ENCODE measurements around the gene BEAN1.
"Not testable (repeated sequence)": the region's sequence is repeated elsewhere in the genome, so short reads cannot be mapped to it uniquely, and the experiment has no call there.

Gene BEAN1

DNA sequence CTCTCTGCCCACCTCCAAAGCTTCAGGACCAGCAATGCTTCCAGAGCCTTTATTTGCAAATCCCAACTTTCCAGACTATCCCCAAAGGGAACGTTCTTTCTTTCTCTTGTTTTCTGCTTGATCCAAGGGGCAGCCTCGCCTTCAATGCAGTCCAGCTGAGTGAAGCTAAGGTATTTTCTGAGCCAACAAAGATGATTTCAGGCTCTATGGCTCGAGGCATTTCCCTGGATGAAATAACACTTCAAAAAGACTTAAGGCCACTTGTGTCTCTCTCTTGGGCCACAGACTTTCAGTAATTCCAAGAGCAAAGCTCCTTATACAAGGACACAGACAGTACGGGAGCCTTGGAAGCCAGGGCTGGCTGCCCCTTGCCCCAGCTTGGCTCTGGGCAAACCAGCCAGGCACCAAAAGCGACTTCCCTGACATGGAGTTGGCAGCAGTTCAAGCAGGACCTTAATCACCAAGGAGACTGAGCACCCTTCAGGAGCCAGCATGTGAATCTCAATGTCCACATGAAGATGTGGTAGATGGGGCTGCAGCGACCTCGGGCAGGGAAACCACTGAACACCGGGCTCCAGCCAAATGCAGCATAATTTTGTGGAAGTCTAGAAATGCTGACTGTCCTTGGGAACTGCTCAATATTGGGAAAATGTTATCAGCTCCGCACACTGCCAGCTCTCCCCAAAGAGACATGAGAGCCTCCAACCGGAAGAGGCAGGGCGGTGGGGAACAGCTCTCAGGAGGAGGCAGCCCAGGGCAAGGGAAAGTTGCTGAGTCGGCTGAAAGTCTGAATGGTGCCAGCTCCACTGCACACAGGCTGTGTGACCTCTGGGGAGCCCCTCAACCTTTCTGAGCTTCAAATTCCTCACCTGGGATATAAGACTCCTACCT, 83.9 kb downstream of the BEAN1 start:
- DNase-seq = no peak

DNA sequence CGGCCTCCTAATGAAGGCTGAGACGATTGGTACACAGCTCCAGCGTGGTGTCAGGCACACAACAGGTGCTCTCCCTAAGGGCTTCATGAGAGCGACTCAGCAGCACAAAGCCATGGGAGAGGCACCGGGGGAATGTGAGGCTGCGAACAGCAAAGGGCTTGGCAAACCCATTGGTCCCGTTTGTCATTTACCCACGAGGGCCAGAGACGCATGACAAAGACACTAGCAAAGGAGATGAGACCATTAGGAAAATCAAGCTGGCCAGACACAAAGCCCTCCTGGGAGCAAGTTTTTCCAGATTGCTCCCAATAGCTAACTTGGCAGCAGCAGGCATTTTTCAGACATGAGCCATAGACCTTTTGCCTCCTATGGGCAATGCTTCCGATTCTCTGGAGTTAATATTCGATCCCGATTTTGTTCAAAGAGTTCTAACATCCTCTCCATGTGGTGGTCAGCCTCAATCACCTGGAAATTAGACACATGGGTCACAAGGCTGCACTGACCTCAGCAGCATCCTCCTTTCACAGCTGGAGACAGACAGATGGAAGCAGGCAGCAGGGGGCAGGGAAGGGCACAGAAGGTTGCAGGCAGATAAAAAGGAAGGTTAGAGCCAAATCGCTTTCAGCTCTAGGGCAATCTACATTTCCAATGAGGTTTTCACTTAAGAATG, 84.6 kb downstream of the BEAN1 start:
- DNase-seq = peak in 1 of 2 donors; percentile 24

DNA sequence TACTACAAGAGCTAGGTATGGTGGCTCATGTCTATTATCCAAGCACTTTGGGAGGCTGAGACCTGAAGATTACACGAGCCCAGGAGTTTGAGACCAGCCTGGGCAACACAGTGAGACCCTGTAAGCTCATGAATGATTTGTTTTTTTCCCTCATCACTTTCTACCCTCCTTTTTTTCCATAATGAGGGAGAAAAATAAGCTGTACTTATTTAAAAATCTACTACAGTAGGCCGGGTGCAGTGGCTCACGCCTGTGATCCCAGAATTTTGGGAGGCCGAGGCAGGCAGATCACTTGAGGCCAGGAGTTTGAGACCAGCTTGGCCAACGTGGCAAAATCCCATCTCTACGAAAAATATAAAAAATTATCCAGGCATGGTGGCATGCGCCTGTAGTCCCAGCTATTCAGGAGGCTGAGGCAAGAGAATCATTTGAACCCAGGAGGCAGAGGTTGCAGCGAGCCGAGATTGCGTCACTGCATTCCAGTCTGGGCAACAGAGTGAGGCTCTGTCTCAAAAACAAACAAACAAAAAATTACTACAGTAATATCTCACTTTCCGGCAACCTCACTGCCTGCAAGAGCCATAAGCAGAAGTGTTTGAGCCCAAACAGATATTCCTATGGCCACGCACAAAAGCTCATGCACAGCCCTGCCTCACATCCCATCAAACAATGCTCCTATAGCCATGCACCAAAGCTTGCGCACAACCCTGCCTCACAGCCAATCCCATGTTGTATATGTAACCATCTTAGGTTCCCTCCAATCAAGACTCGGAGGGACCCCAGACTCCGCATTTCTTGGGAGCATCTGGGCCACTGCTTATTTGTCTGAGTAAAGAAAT, 85.4 kb downstream of the BEAN1 start:
- DNase-seq = no peak

- DNase-seq = no peak
Observed at GRCh38 chr16:66513111-66513723, 86.1 kb downstream of the BEAN1 start.

- not testable (repeated sequence) for DNase-seq
Observed at GRCh38 chr16:66514391-66514790, 87.3 kb downstream of the BEAN1 start.

GRCh38 chr16:66514980-66515595, 88.0 kb downstream of the BEAN1 start:
- not testable (repeated sequence) for DNase-seq

DNA sequence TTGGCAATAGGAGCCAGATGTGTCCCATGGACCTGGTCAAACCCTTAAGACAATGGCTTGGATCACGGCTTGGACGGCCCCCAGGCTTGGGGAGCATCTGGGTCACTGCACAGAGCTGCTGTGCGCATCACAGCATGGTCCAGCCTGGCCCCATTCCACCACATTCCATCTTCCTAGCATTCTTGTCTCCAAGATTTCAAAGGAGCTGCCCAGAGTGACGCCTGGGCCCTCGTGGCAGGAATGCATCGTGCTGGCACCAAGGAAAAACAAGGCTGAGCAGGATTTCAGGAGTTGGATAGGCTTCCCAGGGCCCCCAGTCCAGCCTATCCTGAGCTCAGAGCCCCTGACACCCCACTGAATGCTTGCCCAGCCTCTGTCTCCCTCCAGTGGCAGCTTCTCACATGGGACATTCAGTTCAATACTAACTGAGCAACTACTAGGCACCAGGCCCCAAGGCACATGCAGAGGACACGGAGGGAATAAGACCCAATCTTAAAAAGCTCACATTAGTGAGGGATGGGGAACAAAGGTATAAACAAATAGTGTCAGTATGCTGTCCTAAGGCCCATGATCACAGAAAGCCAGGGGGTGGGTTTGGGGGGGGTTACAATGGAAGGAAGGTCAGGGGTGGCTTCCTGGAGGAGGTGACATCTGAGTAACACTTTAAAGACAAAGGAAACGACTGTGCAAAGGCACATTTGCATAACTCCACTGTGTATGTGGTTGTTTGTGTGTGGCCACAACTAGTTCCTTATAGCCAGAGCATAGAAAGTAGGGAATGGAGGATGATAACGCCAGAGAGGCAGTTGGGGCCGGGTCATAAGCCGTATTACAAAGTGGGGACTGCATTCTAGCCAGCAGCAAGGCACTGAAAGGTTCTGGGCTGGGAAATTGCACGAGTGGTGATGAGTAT, 88.8 kb downstream of the BEAN1 start:
- DNase-seq = peak; percentile 30 to 49

- no peak for DNase-seq
Observed at GRCh38 chr16:66516509-66516807, 89.4 kb downstream of the BEAN1 start.

GRCh38 chr16:66516808-66517585, 89.9 kb downstream of the BEAN1 start:
- DNase-seq = peak; percentile 86 to 94

GRCh38 chr16:66517586-66518263, 90.6 kb downstream of the BEAN1 start:
- DNase-seq = no peak

GRCh38 chr16:66519482-66520373, 92.6 kb downstream of the BEAN1 start:
- DNase-seq = no peak

- peak; percentile 19 to 57 for DNase-seq
Observed at GRCh38 chr16:66520406-66521170, 93.5 kb downstream of the BEAN1 start.

- no peak for DNase-seq
Observed at GRCh38 chr16:66521252-66521713, 94.2 kb downstream of the BEAN1 start.

DNA sequence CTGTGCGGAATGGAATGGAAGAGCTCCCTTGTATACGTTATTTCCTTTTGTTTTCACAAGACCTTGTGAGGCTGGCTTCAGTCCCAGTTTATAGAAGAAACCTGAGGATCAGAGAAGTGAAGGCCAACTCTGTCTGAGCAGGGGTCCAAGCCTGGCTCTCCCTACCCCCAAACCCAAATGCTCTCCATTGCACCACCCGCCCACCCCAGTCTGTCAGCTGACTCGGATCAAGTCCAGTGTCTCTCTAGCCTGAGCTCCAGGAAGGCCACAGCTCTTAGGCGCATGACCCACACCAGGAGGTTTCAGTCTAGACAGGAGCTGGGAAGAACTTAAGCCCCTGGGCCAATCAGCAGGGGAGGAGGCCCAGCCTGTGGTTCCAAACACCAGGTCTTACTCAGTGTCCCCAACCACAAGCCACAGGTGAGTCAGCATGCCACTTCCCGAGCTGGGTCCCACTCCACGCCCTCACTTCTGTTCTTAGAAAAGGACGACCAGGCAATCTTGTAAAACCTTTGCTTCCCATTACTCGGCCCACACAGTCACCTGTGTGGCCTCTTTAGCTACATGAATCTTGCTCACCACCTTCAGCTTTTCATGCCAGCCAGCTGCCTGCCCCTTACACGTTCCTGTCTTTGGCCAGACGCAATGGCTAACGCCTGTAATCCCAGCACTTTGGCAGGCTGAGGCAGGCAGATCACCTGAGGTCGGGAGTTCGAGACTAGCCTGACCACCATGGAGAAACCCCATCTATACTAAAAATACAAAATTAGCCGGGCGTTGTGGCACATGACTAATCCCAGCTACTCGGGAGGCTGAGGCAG, 95.1 kb downstream of the BEAN1 start:
- DNase-seq = peak; percentile 82 to 83

GRCh38 chr16:66522816-66523590, 95.9 kb downstream of the BEAN1 start:
- DNase-seq = no peak

GRCh38 chr16:66523861-66524354, 96.8 kb downstream of the BEAN1 start:
- DNase-seq = peak; percentile 63 to 66

Data from CD4-positive, alpha-beta T cell treated with Interleukin-4 for 1 hour (primary cell).